Fibroblast of gingiva (primary cell): ENCODE measurements around the gene POLR1C.
"Not testable (repeated sequence)": the region's sequence is repeated elsewhere in the genome, so short reads cannot be mapped to it uniquely, and the experiment has no call there.

Experiments
- DNase-seq: peaks from one replicate; pipeline ENCODE4 v3.0.0-alpha.2; 2011; ENCODE audit warnings: low read depth

The POLR1C gene, protein sequence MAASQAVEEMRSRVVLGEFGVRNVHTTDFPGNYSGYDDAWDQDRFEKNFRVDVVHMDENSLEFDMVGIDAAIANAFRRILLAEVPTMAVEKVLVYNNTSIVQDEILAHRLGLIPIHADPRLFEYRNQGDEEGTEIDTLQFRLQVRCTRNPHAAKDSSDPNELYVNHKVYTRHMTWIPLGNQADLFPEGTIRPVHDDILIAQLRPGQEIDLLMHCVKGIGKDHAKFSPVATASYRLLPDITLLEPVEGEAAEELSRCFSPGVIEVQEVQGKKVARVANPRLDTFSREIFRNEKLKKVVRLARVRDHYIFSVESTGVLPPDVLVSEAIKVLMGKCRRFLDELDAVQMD

DNA sequence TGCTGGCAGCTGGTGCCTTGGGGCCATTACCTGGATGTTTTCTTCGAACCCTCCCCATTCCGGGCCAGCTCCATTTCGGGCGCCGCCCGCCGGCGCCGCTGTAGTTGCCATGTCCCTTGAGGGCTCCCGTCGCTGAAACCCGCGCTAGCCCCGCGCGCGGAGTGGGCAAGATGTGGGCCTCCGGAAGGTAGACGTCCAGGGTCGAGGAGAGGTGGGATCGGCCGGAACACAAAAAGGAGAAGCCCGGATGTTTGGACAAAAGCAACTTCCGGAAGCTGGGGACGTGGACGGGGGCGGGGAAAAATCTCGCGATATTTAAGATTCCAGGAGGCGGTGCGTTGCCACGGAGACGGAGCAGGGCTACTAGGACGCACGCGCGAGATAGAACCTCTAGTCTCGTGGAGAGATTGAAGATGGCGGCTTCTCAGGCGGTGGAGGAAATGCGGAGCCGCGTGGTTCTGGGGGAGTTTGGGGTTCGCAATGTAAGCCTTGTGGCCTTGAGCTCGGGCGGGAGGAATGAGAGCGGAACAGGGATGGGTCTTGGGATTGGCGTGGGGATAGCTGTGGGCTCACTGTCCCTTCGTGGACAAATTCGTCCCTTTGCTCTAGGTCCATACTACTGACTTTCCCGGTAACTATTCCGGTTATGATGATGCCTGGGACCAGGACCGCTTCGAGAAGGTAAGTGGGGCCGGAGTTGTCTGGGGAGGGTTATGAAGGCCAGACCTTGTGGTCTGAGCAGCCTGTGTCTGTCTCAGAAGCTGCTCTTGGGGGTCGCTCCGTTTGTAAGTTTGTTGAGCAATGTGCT is at the start of gene POLR1C, which contains the start of gene YIPF3:
POLR1C (plus strand) TSS at position 393 of the 808 bp plus-strand sequence; CDS start at position 414, 21 bp downstream.
YIPF3 (minus strand) TSS at position 230 of the 808 bp plus-strand sequence; CDS start at position 111, 119 bp downstream.
- DNase-seq: peak; percentile 97

DNA sequence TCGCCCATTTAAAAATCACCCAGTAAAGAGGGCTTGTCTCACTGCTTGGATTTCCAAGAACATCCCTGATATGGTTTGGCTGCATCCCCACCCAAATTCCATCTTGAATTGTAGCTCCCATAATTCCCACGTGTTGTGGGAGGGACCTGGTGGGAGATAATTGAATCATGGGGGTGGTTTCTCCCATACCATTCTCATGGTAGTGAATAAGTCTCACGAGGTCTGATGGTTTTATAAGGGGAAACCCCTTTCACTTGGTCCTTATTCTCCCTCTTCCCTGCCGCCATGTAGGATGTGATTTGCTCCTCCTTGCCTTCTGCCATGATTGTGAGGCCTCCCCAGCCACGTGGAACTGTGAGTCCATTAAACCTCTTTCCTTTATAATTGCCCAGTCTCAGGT is 49.6 kb upstream of the POLR1C start:
- DNase-seq: not testable (repeated sequence)

DNA sequence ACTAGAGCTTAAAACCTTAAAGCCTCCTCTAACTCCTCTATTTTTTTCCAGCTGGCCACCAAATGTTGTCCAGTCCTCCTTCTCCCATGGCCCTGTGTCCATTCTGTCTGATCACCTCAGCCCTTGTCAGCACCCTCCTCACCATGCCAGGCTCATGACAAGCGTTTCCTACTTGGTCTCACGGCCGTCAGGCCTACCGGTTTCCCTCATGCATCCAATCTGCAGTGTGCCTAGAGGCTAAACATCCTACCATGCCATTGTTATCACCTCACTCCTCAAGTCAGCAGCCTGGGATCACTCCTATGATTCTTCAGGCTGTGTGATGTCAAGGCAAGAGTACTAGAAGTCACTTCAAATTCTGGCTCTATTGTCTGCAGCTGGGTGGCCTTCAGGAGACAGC is 49.1 kb upstream of the POLR1C start:
- no peak for DNase-seq

DNA sequence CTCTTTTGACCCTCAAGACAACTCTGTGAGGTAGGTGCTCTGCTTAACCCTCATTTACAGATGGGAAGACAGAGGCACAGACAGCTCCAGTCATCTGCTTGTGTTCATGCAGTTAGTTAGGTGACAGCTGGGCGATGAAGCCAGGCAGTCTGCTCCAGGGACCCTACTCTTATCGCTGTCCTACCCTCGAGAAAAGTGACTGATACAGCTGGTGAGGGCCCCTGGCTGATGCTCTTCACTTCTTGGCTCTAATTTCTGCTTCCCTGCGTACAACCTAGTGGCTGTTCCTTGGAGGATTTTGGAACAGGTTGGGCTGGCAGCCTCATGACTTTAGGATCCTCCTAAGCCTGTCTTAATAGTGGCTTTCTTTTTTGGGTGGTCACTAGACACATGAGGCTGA is 48.6 kb upstream of the POLR1C start:
- DNase-seq: no peak

DNA sequence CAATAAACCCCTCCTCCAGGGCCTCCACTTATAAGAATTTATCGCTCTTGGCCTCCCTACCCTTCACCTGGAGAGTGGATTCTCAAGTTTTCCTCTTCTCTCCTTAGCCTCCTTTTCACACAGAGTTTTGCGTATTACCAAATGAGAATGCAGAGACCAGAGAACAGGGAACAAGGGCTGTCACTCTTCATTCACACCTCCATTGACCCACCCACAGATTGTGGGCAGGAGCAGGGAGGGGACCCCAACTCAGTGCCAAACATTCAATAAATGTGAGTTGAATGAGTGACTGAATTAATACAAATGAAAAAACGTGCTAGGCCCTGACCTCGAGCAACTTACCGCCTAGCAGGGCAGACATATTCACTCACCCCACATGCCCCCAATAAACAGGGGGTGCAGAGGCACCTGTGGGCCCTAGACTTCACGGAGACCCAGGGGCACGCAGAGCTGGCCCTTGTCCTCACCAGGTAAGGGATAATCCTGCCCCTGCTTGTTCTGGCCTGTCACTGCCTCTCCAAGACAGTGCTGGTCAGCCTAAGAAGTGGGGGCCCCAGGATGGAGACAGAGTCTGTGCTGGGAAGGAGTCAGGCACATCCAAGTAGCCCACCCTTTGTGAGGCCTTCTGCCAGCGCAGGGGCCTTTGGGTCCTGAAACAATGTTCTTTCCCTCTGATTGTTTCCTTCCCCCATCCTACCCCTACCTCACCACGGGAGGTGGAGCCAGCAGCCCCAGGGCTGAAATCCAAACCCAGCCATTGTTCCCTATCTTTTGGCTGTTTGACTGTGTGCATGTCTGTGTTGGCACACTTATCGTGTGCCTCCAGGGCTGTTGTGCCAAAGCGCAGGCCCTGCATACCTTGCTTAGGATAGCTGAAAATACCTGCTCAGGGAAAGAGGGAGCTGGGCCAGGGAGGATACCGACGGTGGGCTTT is 47.9 kb upstream of the POLR1C start:
- DNase-seq: no peak

DNA sequence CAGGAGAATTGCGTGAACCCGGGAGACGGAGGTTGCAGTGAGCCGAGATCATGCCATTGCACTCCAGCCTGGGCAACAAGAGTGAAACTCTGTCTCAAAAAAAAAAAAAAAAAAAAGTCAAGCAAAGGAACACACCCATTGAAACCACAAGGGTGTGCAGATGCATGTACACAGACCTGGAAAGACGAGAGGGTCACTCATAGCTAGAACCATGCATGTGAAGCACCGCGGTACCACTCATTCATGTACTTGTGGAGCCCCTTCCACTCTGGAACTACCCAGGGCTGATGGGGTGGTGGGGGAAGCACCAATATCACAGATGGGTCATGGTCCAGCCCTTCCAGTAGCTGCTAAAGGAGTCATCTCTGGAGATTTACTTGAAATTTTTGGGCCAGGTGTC is 46.9 kb upstream of the POLR1C start:
- no peak for DNase-seq

DNA sequence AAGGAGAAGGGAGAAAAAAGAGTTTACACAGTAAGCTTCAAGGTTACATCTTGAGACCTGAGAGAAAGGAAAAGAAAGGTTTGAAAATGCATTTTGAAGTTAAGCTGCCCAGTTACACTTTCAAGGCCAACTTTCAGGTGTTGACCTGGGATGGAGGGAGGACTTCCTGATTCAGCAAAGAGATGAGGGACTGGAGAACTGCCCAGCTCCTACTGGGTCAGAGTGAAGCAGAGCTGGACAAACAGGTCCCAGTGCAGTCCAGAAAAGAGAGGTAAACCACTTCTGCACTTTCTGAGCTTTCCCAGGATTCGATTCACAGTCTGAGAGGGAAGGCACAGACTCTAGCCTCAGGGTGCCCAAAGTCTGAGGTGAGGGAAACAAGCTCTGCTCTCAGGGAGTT is 45.5 kb upstream of the POLR1C start:
- DNase-seq: no peak

DNA sequence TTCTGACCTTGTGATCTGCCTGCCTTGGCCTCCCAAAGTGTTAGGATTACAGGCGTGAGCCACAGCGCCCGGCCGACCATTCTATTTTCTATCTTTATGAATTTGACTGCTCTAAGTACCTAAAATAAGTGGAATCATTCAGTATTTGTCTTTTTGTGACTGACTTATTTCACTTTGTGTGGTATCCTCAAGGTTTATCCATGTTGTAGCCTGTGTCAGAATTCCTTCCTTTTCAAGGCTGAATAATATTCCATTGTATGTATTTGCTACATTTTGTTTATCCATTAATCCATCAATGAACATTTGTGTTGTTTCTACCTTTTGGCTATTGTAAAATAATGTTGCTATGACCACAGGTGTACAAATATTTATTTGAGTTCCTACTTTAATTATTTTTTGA is 44.4 kb upstream of the POLR1C start:
- DNase-seq: no peak

DNA sequence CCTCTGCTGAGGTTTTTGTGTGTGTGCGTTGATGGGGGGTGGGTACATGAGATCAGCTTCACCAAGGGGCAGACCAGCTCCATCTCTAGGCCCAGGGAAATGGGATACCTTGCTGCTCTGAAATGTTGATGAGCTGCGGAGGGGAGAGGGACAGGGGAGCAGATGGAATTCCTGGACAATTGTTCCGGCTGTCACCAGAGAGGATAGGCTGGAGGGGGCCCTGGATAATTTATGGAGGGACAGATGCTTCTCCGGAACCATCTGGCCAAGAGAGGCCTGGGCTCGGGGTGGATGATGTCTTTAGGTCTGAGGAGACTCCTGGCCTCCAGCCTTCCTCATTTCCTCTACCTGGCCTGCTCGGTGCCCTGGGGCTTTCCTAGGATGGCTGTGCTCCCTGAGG is 41.4 kb upstream of the POLR1C start:
- DNase-seq: no peak

DNA sequence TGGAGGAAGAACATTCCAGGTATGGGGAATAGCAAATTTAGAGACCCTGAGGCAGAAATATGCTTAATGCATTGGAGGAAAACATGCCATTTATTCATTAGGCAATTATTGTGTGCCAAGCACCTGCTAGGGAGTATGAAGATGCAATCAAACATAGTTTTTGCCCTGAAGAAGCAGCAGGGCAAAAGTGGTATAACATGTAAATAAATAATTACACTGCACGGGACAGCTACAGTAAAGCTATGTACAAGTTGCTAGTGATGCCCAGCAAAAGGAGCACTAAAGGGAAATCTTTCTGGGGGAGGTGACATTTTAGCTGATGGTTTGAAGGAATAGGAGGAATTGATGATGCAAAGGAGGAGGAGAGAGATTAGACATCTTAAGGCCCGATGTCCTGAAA is 40.1 kb upstream of the POLR1C start:
- DNase-seq: no peak

DNA sequence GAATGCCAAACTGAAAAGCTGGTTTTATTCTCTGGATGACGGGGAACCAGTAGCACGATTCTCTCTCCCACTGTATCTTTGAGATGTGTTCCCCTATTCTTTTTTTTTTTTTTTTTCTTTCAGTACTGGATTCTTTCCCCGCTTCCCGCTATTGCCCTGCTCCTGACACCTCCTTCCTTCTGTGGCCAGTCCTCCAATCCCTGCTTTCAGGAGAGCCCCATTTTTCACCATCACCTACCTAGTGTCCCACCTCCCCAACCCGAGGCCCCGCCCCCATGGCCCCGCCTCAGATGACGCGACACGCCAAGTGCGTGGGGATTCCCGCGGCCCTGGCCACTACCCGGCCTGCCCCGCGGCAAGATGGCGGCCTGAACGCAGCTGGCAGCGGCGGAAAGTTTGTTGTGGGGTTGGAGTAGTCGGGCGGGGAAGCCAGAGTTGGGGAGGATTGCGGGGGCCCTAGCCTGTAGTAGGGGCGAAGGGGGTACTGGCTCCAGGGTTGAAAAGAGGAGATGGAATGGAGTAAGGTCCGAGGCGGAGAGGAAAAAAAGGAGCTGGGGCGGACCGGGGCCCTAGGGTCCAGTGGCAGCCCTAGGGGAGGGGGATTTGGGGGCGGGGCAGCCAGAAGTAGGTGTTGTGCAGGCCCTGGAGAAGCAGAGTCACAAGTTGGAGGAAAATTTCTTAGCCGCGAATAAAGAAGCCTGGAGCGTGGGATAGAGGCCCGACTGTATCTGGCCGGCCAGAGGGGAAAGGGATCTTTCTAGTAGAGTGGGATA is 39.5 kb upstream of the POLR1C start, which contains the start of gene TJAP1:
TJAP1 (plus strand) TSS at position 336 of the 773 bp plus-strand sequence. CDS start 21,432 bp downstream, outside the sequence.
- peak; percentile 70 for DNase-seq

DNA sequence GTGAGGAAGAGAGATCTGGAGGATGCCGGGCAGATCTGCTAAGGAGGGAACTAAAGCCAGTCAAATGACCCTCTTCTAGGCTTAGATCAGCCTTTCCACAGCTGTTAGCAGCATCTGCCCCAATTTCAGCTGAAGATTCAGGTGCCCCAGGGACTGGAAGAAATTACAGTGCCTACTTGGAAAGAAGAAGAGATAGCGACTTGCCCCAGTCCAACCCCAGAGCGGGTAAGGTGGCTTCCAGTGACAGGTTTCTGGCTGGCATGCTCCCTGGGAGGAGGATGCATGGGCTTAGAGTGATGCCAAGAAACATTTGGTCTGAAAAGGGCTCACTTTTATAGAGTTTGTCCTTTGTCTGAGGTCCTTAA is 38.9 kb upstream of the POLR1C start:
- no peak for DNase-seq

DNA sequence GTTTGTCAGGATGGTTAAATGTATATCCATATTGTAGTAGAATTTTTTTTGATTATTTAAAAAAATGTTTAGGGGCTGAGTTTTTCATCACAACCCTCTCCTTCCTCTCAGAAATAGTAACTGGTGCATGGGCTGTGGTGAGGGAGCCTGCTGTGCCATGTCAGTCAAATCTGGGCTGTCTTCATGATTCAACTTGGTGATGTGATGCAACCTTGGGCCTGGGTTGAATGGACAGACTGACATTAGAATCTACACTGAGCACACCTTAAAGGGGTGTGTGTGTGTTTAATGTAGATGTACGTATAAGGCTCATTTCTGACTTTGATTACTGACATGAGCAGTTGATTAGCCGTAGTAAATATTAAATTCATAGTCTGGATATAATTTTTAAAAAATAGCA is 35.8 kb upstream of the POLR1C start:
- no peak for DNase-seq

DNA sequence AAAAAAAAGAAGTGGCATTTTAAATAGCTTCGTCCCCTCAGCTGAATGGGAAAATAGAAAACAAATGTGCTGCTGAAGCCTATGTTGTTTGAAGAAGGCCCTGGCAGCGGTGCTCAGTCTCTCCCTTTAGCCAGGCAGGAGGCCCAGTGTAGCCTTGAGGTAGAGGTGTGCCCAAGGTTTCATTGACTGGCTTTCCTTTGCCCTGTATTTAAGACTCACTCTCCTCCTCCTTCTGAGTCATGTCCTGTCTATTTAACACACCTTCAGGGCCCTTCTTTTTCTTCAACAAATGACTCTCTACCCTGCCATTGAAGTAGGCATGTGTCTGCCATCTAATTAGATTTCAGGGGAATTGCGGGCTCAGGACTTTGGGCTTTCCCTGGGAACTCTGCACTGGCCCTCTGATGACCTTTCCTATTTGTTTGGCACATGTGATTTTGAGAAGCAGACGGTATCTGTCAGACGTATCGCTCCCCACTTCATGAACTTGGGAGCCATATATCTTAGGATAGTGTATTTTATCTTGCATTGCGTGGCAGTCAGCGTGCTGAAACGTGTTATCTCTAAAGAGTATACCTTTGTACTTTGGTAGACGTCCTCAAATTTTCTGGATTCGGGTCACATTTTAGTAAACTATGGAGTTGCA is 35.2 kb upstream of the POLR1C start:
- no peak for DNase-seq

DNA sequence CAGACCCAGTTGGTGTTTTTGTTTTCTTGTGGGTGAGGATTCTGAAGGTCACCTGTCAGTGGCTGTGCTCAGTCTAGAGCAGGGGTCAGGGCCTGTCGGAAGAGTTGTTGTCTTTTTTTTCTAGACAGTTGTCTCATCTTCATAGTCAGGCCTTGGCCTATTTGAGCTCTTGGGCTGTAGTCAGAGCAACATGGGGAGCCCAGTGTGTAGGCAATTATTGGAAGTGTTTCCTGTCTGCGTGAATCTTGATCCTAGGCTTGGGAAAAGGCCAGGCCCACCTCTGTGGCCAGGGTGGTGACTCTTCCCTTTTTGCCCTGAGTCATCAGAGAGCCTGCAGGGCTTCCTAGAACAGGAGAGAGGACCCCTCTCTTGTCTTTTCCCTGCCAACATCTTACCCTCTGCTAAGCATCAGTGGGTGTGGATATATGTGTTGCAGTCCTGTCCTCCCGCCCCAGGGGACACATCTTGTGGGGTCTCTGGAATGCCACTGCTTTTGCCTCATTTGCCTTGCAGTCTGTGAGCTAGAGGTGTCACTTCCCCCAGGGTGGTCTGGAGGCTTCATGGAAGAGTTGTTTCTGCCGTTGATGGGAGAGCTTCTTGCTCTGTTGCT is 28.1 kb upstream of the POLR1C start:
- DNase-seq: no peak

DNA sequence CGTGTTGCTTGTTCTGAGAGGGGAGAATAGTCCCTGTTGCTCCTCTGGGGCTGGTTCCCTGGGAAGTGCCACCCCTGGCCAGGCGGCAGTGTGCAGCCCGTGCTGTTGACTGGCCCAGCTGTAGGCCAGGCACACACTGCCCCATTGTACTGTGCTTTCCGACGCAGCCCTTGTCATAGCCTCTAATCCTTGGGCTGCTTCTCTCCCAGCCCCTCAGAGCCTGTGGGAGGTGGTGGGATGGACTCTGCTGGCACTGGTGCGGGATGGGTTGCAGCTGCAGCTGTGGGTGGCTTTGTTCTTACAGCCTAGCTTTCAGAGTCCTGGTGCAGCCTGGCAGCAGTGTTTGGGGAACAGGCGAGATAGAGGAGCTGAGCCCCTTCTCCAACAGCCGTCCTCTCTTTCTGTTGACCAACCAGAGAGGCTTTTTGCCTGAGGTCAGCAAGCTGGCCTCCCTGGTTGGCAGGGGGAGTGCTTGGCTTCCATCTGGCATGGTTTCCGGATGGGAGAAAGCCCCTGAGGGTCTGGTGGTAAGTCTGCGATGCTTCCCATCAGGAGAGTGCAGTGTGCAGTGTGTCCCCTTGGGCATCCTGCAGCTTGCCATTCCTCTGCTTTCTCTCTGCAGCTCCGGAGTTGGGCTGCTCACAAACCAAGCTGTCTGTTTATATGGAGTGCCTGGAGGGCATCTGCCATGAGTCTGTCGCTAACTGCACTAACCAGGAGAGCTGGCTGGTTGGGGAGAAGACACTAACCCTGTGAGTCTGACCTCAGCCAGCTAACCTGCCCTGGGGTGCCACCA is 27.4 kb upstream of the POLR1C start:
- DNase-seq: no peak

DNA sequence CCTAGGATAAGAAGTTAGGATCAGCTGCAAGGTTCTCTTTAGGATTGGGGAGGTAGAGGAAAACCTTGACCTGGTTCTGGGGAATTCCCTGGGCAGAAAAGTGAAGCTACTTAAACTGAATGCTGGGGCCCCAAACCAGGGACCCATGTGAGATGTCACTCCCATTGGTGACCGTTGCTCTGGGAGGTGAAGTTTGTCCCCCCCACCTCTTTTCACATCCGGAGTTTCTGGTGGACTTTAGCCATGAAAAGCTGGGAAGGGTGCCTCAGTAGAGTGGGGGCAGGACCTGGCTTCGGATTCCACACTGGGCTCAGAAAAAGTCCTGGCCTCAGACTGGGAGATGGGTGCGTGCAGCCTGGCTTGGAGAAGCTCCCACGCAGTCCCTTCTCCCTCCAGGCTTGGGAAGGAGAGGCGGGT is 26.4 kb upstream of the POLR1C start:
- no peak for DNase-seq

DNA sequence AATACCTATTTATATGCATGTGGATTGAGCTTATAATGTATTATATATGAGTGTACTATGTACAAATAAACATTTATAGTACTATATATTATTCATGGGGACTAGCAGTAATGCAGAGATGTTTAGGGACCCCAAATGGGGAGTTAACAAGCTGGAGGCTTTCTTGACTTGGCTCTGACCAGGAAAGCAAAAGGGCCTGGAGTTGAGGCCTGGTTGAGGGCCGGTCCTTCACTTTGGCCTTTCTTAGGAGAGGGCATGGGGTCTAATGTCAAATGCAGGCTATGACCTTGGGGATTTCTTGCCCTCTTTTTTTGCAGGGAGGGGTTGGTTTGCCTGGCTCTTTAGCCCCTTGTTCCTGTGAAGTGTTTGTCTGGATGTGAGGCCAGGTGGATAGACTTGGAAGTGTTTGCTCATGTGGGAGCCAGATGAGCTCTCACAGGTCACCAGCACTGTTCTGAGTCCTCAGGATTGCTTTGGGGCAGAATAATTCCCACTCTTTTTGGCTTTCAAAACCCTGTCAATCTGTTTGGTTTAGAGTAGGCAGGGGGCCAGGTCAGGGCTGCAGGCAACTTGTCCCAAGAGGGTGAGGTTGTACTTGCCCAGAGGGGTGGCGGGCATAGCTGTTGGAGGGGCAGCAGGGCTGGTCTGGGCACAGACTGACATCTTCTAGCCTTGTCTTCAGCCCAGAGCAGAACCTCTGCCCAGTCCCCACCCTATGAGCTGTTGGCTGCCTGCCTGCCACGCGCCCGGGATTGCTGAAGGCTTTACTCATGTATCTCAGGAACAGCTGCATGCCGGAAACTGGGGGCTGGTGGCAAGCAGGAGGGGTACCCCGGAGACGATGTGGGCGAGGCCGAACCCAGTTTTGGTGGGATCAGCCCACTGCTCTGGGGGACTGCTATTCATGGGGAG is 24.9 kb upstream of the POLR1C start:
- DNase-seq: peak; percentile 73
